Measurements from ENCODE around the gene ZMYND15.

DNA sequence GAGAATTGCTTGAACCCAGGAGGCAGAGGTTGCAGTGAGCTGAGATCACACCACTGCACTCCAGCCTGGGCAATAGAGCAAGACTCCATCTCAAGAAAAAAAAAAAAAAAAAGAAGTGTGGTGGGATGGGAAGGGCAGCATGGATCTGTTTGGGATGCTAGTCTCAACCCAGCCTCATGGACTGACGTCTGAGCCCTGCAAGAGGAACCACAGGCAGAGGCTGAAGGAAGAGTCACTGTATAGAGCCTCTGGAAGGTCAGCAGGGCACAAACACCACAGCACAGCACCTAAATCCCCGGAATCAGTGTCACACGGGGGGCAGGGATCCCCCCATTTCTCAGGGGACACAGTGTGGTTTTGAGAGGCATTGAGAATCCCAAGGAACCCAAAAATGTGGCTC is 11.0 kb downstream of the ZMYND15 start:
- TF ChIP-seq, protein P1, sequence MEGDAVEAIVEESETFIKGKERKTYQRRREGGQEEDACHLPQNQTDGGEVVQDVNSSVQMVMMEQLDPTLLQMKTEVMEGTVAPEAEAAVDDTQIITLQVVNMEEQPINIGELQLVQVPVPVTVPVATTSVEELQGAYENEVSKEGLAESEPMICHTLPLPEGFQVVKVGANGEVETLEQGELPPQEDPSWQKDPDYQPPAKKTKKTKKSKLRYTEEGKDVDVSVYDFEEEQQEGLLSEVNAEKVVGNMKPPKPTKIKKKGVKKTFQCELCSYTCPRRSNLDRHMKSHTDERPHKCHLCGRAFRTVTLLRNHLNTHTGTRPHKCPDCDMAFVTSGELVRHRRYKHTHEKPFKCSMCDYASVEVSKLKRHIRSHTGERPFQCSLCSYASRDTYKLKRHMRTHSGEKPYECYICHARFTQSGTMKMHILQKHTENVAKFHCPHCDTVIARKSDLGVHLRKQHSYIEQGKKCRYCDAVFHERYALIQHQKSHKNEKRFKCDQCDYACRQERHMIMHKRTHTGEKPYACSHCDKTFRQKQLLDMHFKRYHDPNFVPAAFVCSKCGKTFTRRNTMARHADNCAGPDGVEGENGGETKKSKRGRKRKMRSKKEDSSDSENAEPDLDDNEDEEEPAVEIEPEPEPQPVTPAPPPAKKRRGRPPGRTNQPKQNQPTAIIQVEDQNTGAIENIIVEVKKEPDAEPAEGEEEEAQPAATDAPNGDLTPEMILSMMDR (IDR thresholded peaks at IDR 0.05) = no peak
- TF ChIP-seq POLR2A (IDR thresholded peaks at IDR 0.05) = no peak

All from thyroid gland (tissue), 4 donors.